WTC11 (cell line): ENCODE data around the gene APBA1. TPM values are rescaled to one million over a fixed set of nuclear protein-coding genes. Genes with fewer than 3 reads are reported as not detected.
"Not testable (repeated sequence)": the region's sequence is repeated elsewhere in the genome, so short reads cannot be mapped to it uniquely, and the experiment has no call there.

Experiments
- ATAC-seq: fragments of 200-7000 bp; cut with Tn5 transposase; 2 replicates; pipeline ENCODE4 v1.10.0; 2021; ENCODE audit warnings: mild to moderate bottlenecking, moderate library complexity
- CTCF ChIA-PET: fragments of 300-600 bp; sonication (Branson Sonifier 250); formaldehyde crosslinking; loops from one replicate; lab custom pipeline; 2021; ENCODE audit warnings: antibody characterized with exemption; lab: Charles Lee
- POLR2A ChIA-PET: fragments of 350-600 bp; sonication (Branson Sonifier 250); formaldehyde crosslinking; loops from one replicate; lab custom pipeline; 2021; ENCODE audit warnings: antibody characterized with exemption; lab: Charles Lee
- DNase-seq: peaks from one replicate; pipeline ENCODE4 v3.0.0; 2021; ENCODE audit warnings: low spot score
- H3K27ac Mint-ChIP-seq: 2 replicates; pipeline ENCODE4 v1.8.0; 2021; ENCODE audit warnings: mixed read lengths
- H3K27me3 Mint-ChIP-seq: 2 replicates; pipeline ENCODE4 v1.8.0; 2021; ENCODE audit warnings: low read depth, mild to moderate bottlenecking, moderate library complexity, mixed read lengths
- H3K36me3 Mint-ChIP-seq: 2 replicates; pipeline ENCODE4 v1.8.0; 2021; ENCODE audit warnings: mixed read lengths
- H3K4me1 Mint-ChIP-seq: 2 replicates; pipeline ENCODE4 v1.8.0; 2022; ENCODE audit warnings: mixed read lengths
- H3K4me3 Mint-ChIP-seq: 2 replicates; pipeline ENCODE4 v1.8.0; 2021; ENCODE audit warnings: mild to moderate bottlenecking, moderate library complexity, mixed read lengths
- H3K9me3 Mint-ChIP-seq: 2 replicates; pipeline ENCODE4 v1.8.0; 2021; ENCODE audit warnings: mixed read lengths
- AR ChIP-seq: fragments of 250-450 bp; sonication (Bioruptor Pico); IDR thresholded peaks from 2 replicates; pipeline ENCODE4 v1.9.0; 2021; ENCODE audit warnings: mild to moderate bottlenecking
- ATF6 ChIP-seq: sonication (generic); formaldehyde crosslinking; IDR thresholded peaks from 2 replicates; pipeline ENCODE4 v1.8.1; 2023; ENCODE audit warnings: mild to moderate bottlenecking, missing genetic modification reagents
- CTCF ChIP-seq: fragments of 200-600 bp; IDR thresholded peaks from 2 replicates; pipeline ENCODE4 v1.8.0; 2022; ENCODE audit warnings: antibody characterized with exemption
- E2F5 ChIP-seq: sonication (generic); formaldehyde crosslinking; IDR thresholded peaks from 2 replicates; pipeline ENCODE4 v1.8.1; 2022; ENCODE audit warnings: mild to moderate bottlenecking, moderate library complexity, missing genetic modification reagents
- FOXJ3 ChIP-seq: sonication (generic); formaldehyde crosslinking; IDR thresholded peaks from 2 replicates; pipeline ENCODE4 v1.9.0; 2021; ENCODE audit warnings: missing genetic modification reagents, mild to moderate bottlenecking, borderline replicate concordance
- FOXP1 ChIP-seq: sonication (generic); formaldehyde crosslinking; IDR thresholded peaks from 2 replicates; pipeline ENCODE4 v1.8.0; 2022; ENCODE audit warnings: missing genetic modification reagents, mild to moderate bottlenecking, moderate library complexity, borderline replicate concordance
- GTF2I ChIP-seq: fragments of 250-450 bp; sonication (Bioruptor Pico); conservative IDR thresholded peaks from 2 replicates; pipeline ENCODE4 v1.4.0; 2021; ENCODE audit warnings: mild to moderate bottlenecking
- HMGA2 ChIP-seq: fragments of 250-450 bp; sonication (Bioruptor Pico); IDR thresholded peaks from 2 replicates; pipeline ENCODE4 v1.4.0; 2021; ENCODE audit warnings: mild to moderate bottlenecking, moderate library complexity
- HMGXB4 ChIP-seq: sonication (generic); formaldehyde crosslinking; IDR thresholded peaks from 2 replicates; pipeline ENCODE4 v1.8.1; 2023; ENCODE audit warnings: mild to moderate bottlenecking, moderate library complexity, missing genetic modification reagents
- IRF1 ChIP-seq: sonication (generic); formaldehyde crosslinking; IDR thresholded peaks from 2 replicates; pipeline ENCODE4 v1.8.0; 2023; ENCODE audit warnings: missing genetic modification reagents
- ZBTB43 ChIP-seq: sonication (generic); formaldehyde crosslinking; IDR thresholded peaks from 2 replicates; pipeline ENCODE4 v1.8.1; 2023; ENCODE audit warnings: mild to moderate bottlenecking, missing genetic modification reagents
- ZNF138 ChIP-seq: sonication (generic); formaldehyde crosslinking; conservative IDR thresholded peaks from 2 replicates; pipeline ENCODE4 v1.8.1; 2022; ENCODE audit warnings: mild to moderate bottlenecking, moderate library complexity, missing genetic modification reagents
- ZNF219 ChIP-seq: sonication (generic); formaldehyde crosslinking; IDR thresholded peaks from 2 replicates; pipeline ENCODE4 v1.8.0; 2023; ENCODE audit warnings: missing genetic modification reagents, mild to moderate bottlenecking, borderline replicate concordance
- ZNF423 ChIP-seq: fragments of 250-450 bp; sonication (Bioruptor Pico); IDR thresholded peaks from 2 replicates; pipeline ENCODE4 v2.1.2; 2022; ENCODE audit warnings: mild to moderate bottlenecking, moderate library complexity
- total RNA-seq: library from RNA; stranded (reverse); gene quantifications from 3 replicates; pipeline ENCODE4 v1.2.3, GENCODE V29; 2021

APBA1 gene
- total RNA-seq, 1 experiment from 2014 or later = 0.94 TPM

GRCh38 chr9:69600314-69601047 lies 71.7 kb downstream of the APBA1 start:
- CTCF ChIA-PET = interaction anchor here (1.0 kb wide), 1 partner anchor 32 kb away, joined by 3 read pairs; no protein-coding TSS in a partner anchor
- Mint-ChIP-seq H3K27ac (no peak overlapping the region), H3K27me3 (no peaks in the 10 kb centered on the region; the same call in none of the 2 replicates)

GRCh38 chr9:69599232-69599971 lies 72.8 kb downstream of the APBA1 start:
- Mint-ChIP-seq H3K4me3 (no peak overlapping the region), H3K36me3 (no peaks in the 10 kb centered on the region), H3K4me1 (no peaks in the 10 kb centered on the region), H3K9me3 (no peaks in the 10 kb centered on the region), H3K27me3 (no peaks in the 10 kb centered on the region; the same call in none of the 2 replicates), H3K27ac (no peak overlapping the region)
- ATAC-seq (no peak), DNase-seq (no peak)
- ChIA-PET POLR2A (no interaction called here), CTCF (interaction anchor here (1.4 kb wide), 1 partner anchor 73 kb away, joined by 4 read pairs; no protein-coding TSS in a partner anchor)
- TF ChIP-seq ZBTB43 (no peak), GTF2I (CRISPR knock-in tag) (no peak), ATF6 (no peak), ZNF219 (no peak), FOXJ3 (no peak), HMGXB4 (CRISPR knock-in tag) (no peak), FOXP1 (no peak), IRF1 (no peak), ZNF423 (CRISPR knock-in tag) (no peak), ZNF138 (CRISPR knock-in tag) (no peak), E2F5 (CRISPR knock-in tag) (no peak), AR (CRISPR knock-in tag) (no peak)

More at GRCh38 chr9:69600314-69601047, 71.7 kb downstream of the APBA1 start:
- H3K9me3 Mint-ChIP-seq = no peaks in the 10 kb centered on the region
- H3K4me1 Mint-ChIP-seq = no peaks in the 10 kb centered on the region
- H3K4me3 Mint-ChIP-seq = no peak overlapping the region
- TF ChIP-seq CTCF (no peak), HMGA2 (peak; percentile 95)
- no peaks in the 10 kb centered on the region for H3K36me3 Mint-ChIP-seq
- ATAC-seq (no peak), DNase-seq (no peak)
- POLR2A ChIA-PET = no interaction called here

- POLR2A ChIA-PET, H3K9me3 Mint-ChIP-seq, H3K27me3 Mint-ChIP-seq: not testable (repeated sequence)
Observed at GRCh38 chr9:69596906-69597305, 75.3 kb downstream of the APBA1 start.

More at GRCh38 chr9:69596906-69597305, 75.3 kb downstream of the APBA1 start:
- H3K4me3 Mint-ChIP-seq, H3K27ac Mint-ChIP-seq, H3K36me3 Mint-ChIP-seq, DNase-seq, CTCF ChIA-PET, ATAC-seq: not testable (repeated sequence)
- peaks cover 11% of the 10 kb centered on the region for H3K4me1 Mint-ChIP-seq
